HG03280 (cell line): ENCODE data around the gene CNTFR.
A peak's percentile ranks its signal among the peaks of the same experiment; 100 is the strongest.
"Not testable (repeated sequence)": the region's sequence is repeated elsewhere in the genome, so short reads cannot be mapped to it uniquely, and the experiment has no call there.

Experiments
- ATAC-seq: cut with Tn5 transposase; IDR thresholded peaks from one replicate; pipeline ENCODE4 v1.9.1; 2021; ENCODE audit warnings: mild to moderate bottlenecking, moderate library complexity; ENCODE audit not compliant: unreplicated experiment

Gene CNTFR, protein sequence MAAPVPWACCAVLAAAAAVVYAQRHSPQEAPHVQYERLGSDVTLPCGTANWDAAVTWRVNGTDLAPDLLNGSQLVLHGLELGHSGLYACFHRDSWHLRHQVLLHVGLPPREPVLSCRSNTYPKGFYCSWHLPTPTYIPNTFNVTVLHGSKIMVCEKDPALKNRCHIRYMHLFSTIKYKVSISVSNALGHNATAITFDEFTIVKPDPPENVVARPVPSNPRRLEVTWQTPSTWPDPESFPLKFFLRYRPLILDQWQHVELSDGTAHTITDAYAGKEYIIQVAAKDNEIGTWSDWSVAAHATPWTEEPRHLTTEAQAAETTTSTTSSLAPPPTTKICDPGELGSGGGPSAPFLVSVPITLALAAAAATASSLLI

DNA sequence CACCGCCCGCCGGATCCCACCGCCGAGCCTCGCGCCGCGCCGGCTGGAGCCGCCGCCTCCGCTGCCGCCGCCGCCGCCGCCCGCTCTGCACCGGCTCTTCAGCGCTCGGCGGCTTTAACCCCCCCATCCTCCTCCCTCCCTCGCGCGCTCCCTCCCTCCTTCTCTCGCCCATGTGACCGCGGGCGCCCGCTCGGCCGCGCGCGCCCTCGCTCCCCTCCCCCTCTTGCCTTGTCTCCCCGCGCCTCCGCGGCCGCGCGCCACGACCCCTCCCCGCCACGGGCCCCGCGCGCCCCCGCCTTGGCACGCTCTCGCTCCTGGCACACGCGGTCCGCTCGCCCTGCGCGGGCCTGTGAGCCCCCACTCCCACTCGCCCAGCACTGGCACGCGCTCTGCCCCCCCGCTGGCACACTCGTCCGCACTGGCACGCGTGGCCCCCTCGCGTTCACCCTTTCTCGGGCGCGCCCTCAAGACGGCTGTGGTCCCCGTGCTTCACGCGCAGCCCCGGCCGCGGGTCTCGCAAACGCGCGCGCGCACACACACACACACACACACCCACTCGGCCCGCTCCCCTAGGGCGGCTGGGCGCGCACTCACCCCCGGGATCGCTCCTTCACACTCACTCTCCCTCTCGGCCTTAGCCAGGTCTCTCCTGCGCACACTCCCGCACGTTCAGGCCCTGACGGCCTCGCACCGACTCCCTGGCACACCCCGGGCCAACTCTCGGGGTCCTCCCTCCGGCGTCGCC lies at the start of gene CNTFR:
Gene CNTFR, minus strand, starts transcription at position 89 of the 745 bp plus-strand sequence. CDS start 20,743 bp downstream, outside the sequence.
- ATAC-seq = no peak

DNA sequence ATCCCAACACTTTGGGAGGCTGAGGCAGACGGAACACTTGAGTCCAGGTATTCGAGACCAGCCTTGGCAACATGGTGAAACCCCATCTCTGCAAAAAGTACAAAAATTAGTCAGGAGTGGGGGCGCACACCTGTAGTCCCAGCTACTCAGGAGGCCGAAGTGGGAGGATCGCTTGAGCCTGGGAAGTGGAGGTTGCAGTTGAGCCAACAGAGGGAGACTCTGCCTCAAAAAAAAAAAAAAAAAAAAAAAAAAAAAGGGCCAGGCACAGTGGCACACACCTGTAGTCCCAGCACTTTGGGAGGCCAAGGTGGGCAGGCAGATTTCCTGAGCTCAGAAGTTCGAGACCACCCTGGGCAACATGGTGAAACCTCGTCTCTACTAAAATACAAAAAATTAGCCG lies 49.8 kb upstream of the CNTFR start:
- not testable (repeated sequence) for ATAC-seq

DNA sequence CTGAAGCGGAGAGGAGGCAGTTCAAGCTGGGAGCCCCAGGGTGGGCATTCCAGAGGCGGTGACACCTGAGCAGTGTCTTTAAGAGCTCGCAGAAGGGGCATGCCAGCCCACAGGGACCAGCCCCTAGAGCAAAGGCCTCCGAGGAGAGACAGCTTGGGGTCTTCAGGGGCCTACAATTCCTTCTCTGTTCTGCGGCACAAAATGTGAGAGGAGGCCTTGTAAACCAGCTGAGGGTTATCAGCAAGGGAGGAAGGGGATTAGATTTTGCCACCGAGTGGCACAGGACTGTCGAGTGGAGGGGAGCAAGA lies 48.6 kb upstream of the CNTFR start:
- ATAC-seq = peak; percentile 2

DNA sequence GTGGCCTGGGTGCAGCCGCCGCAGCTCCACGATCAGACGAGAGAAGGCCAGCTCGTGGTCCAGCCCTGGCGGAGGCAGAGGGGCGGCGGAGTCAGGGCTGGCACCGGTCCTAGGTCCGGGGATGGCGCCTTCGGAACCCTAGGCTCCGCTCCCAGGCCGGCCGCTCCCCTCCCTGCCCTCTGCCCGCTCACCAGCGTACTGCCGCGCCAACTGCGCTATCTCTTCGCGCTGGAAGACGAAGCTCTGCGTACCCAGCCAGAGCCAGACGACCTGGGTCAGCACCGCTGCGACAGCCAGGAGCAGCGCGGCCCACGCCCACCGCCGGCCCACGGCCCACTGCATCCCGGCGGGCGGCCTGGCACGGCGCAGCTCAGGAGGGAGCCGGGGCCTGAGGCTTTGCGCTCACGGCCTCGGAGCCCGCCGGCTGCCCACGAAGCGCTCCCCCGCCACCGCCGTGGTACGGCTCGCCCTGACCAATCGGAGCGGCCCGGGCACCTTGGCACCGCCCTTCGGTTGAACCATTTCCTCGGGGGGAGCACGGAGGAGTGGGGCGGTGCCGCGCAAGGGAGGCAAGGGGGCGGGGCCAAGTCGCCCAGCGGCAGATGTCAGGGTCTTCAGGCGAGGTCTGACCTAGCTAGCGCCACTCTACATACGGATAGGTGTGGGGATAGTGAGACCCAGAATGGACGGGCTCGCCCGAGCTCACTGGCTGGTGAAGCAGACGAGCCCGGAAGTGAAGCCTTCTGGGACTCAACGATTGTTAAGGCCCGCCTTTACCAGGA lies 48.0 kb upstream of the CNTFR start, which contains the start of gene SIGMAR1:
Gene SIGMAR1, minus strand, starts transcription at position 432 of the 782 bp plus-strand sequence. Its CDS starts 90 bp downstream, at position 342.
- peak; percentile 93 for ATAC-seq

DNA sequence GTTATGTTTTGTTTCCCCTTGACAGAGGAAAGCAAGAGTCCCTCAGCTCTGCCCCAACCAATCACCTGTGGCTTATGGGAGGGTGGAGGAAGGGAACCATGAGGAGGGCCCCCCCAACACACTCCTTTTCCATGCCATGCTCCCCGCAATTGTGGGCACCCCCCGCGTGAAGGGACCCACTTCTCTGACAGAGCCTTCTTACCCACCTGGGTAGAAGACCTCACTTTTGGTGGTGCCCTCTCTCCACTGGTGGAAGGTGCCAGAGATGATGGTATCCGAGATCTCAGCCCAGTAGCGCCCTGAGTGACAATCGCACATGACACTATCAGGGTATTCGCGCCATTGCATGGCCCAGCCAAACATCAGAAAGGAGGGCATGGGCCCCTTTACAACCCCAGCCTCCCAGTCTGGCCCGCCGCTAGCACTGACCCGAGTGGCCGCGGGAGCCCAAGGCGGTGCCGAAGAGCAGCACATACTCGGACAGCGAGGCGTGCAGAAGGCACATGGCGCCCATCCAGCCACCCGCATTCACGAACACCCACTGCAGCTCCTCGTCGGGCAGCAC lies 47.3 kb upstream of the CNTFR start:
- ATAC-seq = no peak

DNA sequence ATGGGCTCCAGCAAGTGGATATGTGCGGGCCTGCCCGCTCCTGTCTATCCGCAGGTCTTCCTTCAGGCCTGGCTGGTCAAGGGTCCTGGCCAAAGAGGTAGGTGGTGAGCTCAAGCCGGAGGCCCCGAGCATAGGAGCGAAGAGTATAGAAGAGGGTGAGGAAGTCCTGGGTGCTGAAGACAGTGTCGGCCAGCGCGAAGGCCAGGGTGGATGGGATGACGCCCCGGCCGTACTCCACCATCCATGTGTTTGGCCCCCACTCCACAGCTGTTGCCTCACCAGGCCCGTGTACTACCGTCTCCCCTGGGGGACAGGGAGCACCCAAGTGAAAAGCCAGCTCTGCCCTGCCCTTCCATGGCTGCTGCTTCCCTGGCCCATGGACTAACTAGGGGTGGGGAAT lies 46.0 kb upstream of the CNTFR start:
- no peak for ATAC-seq

DNA sequence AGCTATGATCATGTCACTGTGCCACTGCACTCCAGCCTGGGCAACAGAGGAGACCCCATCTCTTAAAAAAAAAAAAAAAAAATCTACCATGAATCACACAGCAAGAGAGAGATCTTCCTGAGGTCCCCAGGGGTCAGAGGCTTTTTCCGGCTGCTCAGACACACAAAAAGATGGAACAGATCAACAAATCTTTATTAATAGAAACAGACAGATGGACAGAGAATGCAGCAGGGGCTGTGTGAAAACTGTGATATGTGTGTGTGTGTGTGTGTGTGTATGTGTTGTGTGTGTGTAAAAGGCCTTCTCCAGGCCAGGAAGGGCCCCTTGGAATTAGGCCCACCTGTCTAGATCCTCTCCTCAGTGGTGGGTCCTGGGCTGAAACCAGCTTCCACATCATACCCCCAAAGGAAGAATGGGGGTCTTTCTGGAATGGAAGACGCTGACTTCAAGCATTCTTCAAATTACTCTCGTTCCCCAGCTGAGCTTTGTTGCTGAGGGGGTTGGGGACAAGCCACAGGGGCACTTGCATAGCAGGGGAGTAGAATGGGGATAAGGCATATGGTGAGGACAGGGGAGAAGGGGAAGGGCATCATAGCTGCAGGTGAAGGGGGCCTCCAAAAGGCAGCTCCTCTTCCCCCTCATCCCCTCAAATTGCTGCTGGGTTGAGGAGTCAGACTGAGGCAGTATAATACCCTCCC lies 45.2 kb upstream of the CNTFR start:
- ATAC-seq = no peak

DNA sequence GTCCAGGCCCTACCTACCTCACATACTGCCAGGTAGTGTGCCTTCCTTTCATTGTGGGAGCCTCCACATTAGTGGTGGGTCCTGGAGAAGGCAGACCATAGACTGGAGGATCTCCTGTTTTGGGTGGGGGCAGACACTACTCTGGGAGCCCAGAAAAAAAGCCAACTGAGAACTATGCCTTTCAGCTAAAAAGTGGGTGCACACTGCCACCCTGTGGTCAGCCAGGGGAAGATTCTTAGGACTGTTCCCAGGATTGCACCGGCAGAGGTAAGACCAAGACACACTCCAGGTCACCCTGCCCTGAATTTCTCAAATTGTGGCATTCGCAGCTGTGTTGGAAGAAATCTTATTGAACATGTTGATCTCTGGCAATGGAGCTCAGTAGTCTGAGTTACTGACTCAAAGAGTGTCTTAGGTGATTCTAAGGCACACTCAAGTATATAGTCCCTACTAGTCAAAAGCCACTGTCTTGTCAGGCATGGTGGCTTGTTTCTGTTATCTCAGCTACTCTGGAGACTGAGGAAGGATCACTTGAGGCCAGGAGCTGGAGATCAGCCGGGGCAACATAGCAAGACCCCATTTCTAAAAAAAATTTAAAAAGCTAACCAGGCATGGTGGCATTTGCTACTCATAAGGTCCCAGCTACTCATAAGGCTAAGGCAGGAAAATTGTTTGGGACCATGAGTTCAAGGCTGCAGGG lies 44.5 kb upstream of the CNTFR start:
- ATAC-seq = peak; percentile 29

DNA sequence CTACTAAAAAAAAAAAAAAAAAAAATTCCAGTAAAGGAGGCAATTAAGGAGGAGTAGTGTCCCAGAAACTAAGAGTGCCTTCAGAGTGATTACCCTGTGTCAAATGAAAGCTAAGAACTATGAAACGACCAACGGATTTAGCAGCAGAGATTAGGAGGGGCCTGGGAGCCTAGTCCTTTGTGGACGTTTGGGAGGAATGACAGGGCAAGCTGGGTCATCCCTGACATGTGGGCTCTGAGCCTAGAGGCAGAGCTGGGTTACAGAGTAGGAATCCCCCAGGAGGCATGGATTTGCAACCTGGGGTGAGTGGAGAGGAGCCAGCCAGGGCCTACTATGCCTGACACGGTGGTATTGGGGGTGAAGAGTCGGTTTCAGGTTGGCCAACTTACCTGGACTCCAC lies 43.6 kb upstream of the CNTFR start:
- ATAC-seq = no peak

DNA sequence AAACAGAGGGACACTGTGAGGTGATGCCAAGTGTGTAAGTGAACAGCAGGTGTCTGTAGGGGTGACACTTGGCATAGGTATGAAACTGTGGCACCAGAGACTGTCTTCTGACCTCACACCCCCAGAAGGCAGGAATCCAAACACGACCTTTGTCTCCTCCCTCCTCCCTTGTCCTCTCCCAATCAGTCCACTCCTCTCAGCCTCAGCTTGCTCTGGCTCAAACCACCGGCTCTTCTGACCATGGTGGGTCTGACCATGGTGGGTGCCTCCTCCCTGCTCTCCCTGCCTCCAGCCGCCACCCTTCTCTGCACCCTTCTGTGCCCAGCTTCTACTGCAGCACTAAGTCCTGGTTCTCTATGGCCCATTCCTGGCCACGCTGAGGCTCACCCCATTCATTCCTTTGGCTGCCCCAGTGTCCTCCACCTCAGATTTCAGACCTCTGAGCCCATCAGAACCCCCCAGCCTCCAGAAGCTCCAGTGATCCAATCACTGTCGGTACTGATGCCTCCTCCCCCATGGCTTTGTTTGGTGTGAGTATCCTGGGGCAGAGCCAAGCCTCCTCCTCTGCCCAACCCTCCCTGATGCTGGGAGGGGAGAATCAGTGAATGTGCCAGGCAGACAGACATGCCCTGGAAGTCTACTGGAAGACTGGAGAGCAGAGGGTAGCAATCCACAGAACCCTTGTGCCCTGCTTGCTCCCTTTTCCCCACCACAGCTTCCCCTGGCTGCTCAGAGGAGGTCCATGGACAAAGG lies 41.1 kb upstream of the CNTFR start:
- no peak for ATAC-seq

DNA sequence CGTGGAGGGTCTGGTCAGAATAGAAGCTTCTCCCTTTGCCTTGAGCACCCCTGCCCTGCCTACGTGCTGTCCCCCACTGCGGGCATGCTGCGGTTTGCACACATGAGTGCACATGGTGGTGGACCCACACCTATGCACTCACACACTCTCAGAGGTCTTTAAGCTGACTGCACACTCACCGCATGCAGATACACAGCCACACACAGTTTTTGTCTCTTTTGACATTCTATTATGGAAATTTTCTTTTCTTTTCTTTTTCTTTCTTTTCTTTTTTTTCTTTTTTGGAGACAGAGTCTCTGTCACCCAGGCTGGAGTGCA lies 39.9 kb upstream of the CNTFR start:
- ATAC-seq = no peak

DNA sequence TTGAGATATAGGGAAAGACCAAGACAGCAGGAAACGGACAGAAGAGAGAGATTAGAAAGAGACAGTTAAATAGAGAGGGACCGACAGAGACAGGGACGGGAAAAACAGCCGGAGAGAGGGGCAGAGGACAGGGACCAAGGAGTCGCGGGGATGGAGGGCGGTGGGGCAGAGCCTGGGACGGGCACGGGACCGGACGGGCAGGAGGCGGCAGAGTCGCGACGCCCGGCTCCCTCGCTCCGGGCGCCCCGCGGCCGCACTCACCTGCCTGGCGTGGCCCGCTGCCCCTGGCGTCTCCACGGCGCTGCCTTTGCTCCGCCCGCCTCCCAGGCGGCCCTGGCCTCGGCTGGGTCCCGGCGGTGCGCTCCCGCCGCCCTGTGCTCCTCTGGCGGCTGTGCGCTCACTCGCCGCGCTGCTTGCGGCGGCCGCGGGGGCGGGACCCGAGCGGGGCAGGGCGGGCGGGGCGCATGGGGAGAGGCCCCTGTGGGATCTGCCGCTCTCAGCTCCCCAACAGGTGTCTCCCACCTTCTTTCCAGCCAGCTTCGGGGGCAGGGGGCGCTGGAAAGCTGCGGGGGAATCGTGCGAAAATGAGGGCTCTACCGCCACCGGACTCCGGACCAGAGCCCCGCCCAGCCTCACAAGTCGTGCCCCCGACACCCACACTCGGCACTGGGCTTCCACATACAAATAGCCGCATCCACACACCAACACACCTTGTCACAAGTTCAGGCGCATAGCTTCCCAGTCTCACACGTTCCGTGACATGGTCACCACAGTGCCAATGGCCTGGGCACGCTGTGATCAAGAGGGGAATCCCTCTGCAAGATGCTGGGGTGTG lies 39.3 kb upstream of the CNTFR start, which contains the start of gene ARID3C:
Gene ARID3C, minus strand, starts transcription at position 411 of the 835 bp plus-strand sequence. CDS start 1,052 bp downstream, outside the sequence.
- ATAC-seq = no peak

DNA sequence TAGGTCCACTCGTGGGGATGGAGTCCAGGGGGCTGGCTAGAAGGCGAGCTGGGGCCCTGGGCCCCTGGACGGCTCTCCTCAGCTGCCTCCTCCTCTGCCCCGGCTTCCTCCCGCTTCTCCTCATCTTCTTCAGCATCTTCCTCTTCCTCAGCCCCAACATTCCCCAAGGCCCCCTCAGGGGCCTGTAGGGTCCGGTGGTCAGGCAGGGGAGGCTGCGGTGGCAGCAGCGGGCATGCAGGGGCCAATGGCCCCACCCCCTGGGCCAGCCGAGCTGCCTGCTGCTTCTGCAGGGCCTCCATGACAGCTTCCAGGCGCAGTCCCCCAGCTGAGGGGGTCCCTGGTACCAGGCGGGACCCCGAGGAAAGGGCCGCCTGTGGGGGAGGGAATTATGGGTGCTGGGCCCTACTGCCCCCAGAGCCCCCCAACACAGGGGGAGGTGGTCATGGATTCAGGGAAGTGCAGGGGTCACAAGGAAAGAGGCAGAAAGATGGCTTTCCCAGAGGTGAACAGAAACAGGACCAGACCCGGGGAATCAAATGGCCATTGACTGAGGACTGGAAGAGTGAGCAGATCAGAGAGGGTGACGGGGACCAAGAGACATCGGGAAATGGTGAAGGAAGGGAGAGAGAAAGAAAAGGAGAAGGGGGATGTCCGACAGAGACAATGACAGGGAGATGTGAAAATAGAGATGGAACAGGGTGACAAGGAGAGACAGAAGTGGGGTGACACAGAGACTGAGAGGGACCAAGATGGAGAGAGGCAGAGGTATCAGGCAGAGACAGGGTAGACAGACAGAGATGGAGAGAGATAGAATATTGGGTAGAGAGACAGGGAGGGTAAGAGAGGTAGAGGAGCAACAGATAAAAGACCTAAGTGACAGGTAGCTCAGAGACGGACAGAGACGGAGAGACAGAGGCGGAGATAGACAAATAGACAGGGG lies 38.5 kb upstream of the CNTFR start:
- no peak for ATAC-seq

DNA sequence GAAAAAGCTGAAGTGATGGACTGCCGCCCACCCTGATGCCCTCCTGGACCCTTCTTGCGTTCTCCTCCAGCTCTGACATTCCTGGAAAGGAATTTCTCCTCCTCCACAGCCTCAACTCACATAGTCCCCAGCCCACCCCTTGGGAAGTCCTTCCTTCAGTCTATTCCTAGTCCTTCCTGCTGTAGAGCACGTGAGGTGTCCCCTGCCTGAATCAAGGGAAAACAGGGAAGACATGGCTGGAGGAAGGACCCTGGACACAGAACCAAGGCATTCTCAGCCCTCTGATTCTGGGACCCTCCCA lies 35.6 kb upstream of the CNTFR start:
- no peak for ATAC-seq

DNA sequence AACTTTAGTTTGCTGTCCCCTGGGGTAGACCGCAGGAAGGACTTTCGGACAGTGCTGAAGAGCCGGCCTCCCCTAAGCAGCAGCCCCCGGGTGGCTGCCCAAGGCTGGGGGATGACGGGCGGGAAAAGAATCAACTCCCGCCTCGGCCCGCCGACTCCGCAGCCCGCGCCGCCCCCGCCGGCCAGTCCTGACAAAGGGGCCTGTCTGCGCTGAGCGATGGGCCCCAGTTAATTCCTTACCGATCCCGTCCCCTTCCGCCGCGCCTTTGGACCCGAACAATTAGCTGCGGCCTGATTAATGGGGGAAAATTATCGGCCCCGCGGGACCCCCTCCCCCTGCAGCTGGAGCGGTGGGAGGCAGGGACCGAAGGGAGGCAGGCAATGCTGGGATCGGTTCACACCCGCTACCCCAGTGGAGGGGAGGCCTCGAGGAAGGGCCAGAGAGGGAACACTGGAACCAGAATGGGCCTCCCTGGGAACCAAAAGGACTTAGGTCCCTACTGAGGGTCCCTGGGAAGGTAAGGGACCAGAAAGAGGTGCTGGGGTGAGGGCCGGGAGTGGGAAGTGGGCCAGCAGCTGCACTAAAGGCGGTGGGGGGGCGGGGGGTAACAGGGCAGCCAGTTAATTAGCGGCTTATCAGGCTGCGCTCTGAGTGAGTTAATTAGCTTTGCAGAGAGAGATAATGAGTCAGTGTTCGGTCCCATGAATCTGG lies 35.1 kb upstream of the CNTFR start:
- no peak for ATAC-seq

DNA sequence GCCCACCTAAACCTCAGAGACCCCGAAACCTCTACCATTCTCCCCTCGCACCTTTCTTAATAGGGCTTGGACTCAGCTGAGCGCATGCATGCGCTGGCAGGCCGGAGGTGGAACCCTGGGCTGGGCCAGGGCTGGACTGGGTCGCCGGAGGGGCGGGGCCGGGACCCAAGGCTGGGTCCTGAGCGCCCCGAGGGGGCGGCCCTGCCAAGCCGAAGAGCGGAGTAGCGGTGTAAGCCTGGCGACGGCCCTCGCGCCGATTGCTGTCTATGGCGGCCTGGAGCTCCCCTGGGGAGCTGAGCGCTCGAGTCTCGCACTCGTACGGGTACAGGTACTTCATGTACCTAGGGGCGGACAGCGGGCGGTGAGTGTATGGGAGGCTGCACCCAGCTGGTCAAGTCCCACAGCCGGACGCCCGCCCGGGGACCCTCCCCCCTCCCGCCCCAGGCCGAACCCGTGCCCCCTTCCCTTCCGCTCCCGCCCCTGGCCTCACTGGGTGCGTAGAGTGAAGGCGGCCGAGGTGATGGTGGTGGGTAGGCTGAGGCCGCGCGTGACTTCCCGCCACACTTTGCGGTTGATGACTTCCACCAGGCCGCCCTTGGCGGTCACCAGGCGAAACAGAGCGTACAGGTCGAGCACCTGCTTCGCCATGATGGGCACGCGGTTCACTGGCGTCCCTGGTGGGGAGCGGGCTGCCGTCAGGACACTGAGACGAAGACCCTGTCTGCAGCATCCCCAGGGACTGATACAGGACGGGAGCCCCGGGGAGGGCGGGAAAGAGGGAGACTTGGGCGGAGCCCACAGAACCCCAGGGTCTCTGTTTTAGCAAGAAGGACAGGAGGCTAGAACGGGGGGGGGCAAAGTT lies 34.1 kb upstream of the CNTFR start:
- ATAC-seq = no peak
